ACHN (cell line): ENCODE results near the gene TUT1.

ENCODE experiments used
- DNase-seq: peaks from one replicate; pipeline ENCODE4 v3.0.0-alpha.2; 2015
- in situ Hi-C: cut with HindIII; loops from 2 replicates; pipeline ENCODE4 v1.10.0; 2017; ENCODE audit warnings: low sequenced_read_pairs, low pct_ligation_motif_present, low pct_unique_long_range_greater_than_20kb

TUT1 gene

GRCh38 chr11:62547691-62548281 is 43.5 kb downstream of the TUT1 start:
- in situ Hi-C loops: no loop called here
- DNase-seq: peak; percentile 53

GRCh38 chr11:62546929-62547625 is 44.2 kb downstream of the TUT1 start:
- in situ Hi-C loops: no loop called here
- peak; percentile 52 for DNase-seq

GRCh38 chr11:62546244-62546928 is 44.9 kb downstream of the TUT1 start, which contains the start of gene AHNAK:
TSS of gene AHNAK (minus strand) at chr11:62546806. CDS start at chr11:62536098, 10,708 bp downstream.
- DNase-seq: peak; percentile 64

DNA sequence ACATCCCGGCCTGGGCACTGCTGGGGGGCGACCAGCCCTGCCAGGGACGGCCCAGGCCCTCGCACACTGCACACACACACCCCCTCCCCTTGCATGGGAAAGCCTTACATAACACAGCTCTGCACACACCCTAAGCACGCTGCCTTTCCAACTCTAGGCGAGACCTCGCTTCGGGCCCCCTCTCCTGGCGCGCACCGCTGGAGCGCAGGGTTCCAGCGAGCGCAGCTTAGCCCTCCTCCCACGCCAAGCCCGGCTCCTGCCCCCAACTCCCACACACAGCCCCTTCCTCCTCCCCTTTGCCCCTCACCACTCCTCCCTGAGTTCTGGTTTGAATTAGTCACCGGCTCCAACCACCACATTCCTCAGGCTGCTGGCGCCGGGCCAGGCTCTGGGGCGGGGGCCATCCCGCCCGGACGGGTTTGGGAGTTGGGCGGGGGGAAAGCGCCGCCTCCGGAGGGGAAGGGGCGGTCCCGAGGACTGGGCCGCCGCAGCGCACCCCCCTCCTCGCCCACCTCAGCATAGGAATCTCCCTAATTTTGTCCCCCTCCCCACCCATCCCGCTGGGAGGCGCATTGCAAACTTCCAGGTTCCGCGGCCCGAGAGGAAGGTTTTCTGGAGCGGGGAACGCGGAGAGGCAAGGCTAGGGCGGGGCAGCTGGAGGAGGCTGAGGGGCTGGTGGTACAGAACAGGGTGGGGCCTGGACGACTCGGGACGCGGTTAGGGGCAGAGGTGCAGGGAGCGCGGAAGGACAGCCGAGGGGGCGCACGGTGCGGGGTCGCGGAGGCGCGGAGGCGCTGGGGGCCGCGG is 45.7 kb downstream of the TUT1 start:
- in situ Hi-C loops: no loop called here
- peak; percentile 92 for DNase-seq

More at GRCh38 chr11:62546244-62546928, 44.9 kb downstream of the TUT1 start, which contains the start of gene AHNAK:
- in situ Hi-C loops: no loop called here

GRCh38 chr11:62544581-62545436 is 46.5 kb downstream of the TUT1 start:
- in situ Hi-C loops: no loop called here
- DNase-seq: no peak

DNA sequence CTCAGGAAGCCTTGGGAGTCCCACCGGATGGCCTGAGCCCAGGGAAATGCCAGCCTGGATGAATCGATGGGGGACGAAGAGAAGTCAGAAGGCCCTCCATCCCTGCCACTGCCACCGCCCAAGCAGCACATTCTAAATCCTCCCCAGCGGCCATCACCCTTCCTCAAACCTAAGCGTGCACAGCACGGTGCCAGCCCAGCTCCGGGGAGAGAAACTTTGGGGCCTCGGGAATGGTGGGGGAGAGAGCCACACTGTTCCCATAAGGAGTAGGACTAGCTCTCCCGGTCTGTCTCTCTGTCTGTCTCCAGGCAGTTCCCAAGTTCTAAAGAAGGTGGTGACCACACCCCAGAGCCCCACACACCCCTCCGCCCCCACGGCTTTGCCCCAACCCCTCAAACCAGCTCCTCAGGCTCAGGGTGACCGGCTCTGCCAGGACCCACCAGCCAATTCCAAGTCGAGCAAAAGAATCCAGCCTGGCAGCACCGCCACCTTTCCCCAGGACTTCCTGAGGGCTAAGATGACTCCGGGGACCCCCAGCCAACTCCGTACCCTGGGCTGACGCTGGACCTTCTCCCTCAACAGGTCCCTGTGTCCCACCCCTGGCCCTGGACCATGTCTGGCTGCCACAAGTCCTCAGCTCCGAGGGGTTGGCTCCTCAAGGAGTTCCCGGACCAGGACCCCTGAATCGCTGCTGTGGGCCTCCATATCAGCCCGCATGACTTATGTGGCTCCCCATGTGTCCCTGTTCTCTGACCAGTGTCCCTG is 47.5 kb downstream of the TUT1 start:
- in situ Hi-C loops: no loop called here
- no peak for DNase-seq

- peak; percentile 63 for DNase-seq
- in situ Hi-C loops: no loop called here
Observed at GRCh38 chr11:62542750-62543567, 48.4 kb downstream of the TUT1 start.

- no peak for DNase-seq
- in situ Hi-C loops: no loop called here
Observed at GRCh38 chr11:62542111-62542745, 49.1 kb downstream of the TUT1 start.

- in situ Hi-C loops: no loop called here
- DNase-seq: no peak
Observed at GRCh38 chr11:62540804-62541701, 50.3 kb downstream of the TUT1 start.

DNA sequence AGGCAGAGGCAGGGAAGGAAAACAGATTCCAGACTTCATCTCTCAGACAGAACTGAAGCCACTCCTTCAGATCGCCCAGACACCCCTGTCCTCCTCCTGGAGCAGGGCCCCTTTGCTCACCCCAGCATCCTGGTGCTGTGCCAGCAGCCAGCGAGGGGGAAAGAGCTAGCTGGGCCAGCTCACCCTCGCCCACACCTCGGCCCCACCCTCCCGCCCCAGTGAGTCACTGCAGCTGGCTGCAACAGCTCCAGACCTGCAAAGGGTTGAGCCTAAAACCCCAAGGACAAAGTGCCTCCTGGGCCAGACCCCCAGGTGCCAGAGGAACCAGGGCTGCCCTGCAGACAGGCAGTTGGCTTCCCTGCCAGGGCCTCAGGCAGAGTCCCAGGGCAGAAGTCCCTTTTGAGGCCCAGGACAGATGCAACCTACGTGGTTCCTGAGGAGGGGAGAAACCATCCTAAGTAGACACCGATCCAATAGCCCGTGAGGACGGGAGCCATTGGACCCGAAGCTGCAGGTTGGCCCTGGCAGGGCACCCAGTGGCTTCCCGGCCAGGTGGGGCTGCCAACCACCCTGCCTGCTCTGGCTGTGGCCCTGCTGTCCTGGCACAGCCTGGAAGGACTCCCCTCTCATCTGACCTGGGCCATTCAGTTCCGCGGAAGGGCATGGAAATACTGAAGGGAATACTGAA is 51.9 kb downstream of the TUT1 start:
- DNase-seq: peak; percentile 65
- in situ Hi-C loops: no loop called here

DNA sequence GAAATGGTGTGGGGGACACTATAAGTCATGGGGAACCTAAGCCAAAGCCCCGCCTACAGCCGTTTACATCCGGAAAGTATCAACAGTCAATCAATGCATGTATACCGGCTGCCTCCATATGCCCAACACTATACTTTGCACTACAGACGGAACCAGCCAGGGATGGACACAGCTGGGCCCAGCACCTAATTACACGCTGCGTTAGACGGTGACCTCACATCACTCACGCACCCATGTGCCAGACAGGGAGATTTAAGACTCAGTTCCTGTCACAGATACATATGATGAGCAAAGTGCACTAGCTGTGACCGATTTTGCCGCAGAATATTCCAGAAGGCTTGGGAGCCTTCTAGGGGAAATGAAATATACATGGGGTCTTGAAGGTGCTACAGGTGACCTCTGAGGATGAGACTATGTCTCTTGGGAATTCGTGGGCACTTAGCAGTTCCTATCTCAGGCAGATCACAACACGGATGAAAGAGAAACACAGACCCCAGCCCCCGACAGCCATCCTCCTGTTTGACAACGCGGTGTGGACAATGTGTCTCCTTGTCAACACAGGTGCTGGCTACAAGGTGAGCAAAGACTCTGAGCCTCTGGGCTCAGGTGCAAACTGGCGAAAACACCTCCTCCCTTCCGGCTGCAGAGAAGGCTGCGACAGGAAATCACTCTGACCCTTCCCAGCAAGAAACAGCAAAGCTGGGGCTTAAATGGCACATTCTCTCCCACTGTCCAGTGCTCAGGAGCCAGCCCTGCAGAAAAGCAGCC is 52.7 kb downstream of the TUT1 start:
- no peak for DNase-seq
- in situ Hi-C loops: no loop called here

- in situ Hi-C loops: no loop called here
- DNase-seq: no peak
Observed at GRCh38 chr11:62536301-62536957, 54.9 kb downstream of the TUT1 start.

- in situ Hi-C loops: no loop called here
- DNase-seq: no peak
Observed at GRCh38 chr11:62535802-62536201, 55.5 kb downstream of the TUT1 start.
